CD4-positive, alpha-beta memory T cell (primary cell): ENCODE measurements around the gene PTH1R. TPM values are rescaled to one million over a fixed set of nuclear protein-coding genes. Genes with fewer than 3 reads are reported as not detected.

Experiments used
- CTCF ChIA-PET: fragments of 350-600 bp; sonication (Branson Sonifier 250); formaldehyde crosslinking; loops from one replicate; lab custom pipeline; 2021; ENCODE audit warnings: inconsistent platforms; ENCODE audit not compliant: partially characterized antibody; lab: Charles Lee
- POLR2A ChIA-PET: fragments of 350-600 bp; sonication (Branson Sonifier 250); formaldehyde crosslinking; loops from one replicate; lab custom pipeline; 2021; ENCODE audit not compliant: partially characterized antibody; lab: Charles Lee
- DNase-seq, 5 donors: peaks; one replicate each; pipeline versions ENCODE4 v3.0.0 to v3.0.0-alpha.2; 2020 to 2022; ENCODE audit warnings: mixed read lengths in 1 of 5
- H3K27ac ChIP-seq: one replicate; pipeline ENCODE4 v1.7.0; 2013; ENCODE audit warnings: low read depth, low read length
- H3K27me3 ChIP-seq: 2 replicates; pipeline ENCODE4 v1.7.0; 2013; ENCODE audit warnings: mild to moderate bottlenecking, low read length, moderate library complexity; ENCODE audit not compliant: insufficient read depth
- H3K36me3 ChIP-seq: 2 replicates; pipeline ENCODE4 v1.7.0; 2013; ENCODE audit warnings: mild to moderate bottlenecking, low read length, moderate library complexity; ENCODE audit not compliant: insufficient read depth
- H3K4me1 ChIP-seq: 2 replicates; pipeline ENCODE4 v1.7.0; 2013; ENCODE audit warnings: mild to moderate bottlenecking, low read length, moderate library complexity; ENCODE audit not compliant: insufficient read depth
- H3K4me3 ChIP-seq, 2 donors: one replicate each; pipeline ENCODE4 v1.7.0; 2013; ENCODE audit warnings: low read length in 2 of 2, mild to moderate bottlenecking in 1 of 2
- H3K9me3 ChIP-seq, 2 donors: one replicate each; pipeline ENCODE4 v1.7.0; 2013; ENCODE audit warnings: low read length in 2 of 2, control low read depth in 1 of 2; ENCODE audit not compliant: control insufficient read depth in 1 of 2
- H3K27ac Mint-ChIP-seq, 7 donors: one replicate each; pipeline ENCODE4 v1.8.0; 2020 to 2021; ENCODE audit warnings: mixed read lengths in 7 of 7, mild to moderate bottlenecking in 6 of 7, inconsistent platforms in 3 of 7, moderate library complexity in 3 of 7
- H3K27me3 Mint-ChIP-seq, 2 donors: one replicate each; pipeline ENCODE4 v1.8.0; 2020 to 2021; ENCODE audit warnings: mixed read lengths in 2 of 2
- H3K36me3 Mint-ChIP-seq, 2 donors: one replicate each; pipeline ENCODE4 v1.8.0; 2020 to 2021; ENCODE audit warnings: mixed read lengths in 2 of 2, inconsistent platforms in 1 of 2, mild to moderate bottlenecking in 1 of 2
- H3K4me1 Mint-ChIP-seq, 4 donors: one replicate each; pipeline ENCODE4 v1.8.0; 2020 to 2021; ENCODE audit warnings: mixed read lengths in 4 of 4, mild to moderate bottlenecking in 1 of 4
- H3K4me3 Mint-ChIP-seq, 8 donors: one replicate each; pipeline ENCODE4 v1.8.0; 2020 to 2021; ENCODE audit warnings: mixed read lengths in 8 of 8, mild to moderate bottlenecking in 7 of 8, moderate library complexity in 6 of 8, inconsistent platforms in 3 of 8
- H3K9me3 Mint-ChIP-seq, 8 donors: one replicate each; pipeline ENCODE4 v1.8.0; 2020 to 2021; ENCODE audit warnings: mixed read lengths in 8 of 8, mild to moderate bottlenecking in 5 of 8, inconsistent platforms in 3 of 8, moderate library complexity in 1 of 8
- intact Hi-C: fragments of 100-400 bp; cut with micrococcal nuclease; formaldehyde crosslinking; loops from one replicate; pipeline ENCODE4 v1.15.1; 2023
- polyA plus RNA-seq, 2 donors: library from polyadenylated mRNA; unstranded; fragments of 300-500 nt; fragmentation: Illumina TruSeq; gene quantifications; one replicate each; pipeline ENCODE4 v1.2.3, GENCODE V29; 2021
- total RNA-seq, 2 experiments: library from RNA; stranded (reverse); gene quantifications; one replicate each; pipeline ENCODE4 v1.2.3, GENCODE V29; 2021

The PTH1R gene
- total and polyA plus RNA-seq, 4 experiments from 2014 or later = not detected

DNA sequence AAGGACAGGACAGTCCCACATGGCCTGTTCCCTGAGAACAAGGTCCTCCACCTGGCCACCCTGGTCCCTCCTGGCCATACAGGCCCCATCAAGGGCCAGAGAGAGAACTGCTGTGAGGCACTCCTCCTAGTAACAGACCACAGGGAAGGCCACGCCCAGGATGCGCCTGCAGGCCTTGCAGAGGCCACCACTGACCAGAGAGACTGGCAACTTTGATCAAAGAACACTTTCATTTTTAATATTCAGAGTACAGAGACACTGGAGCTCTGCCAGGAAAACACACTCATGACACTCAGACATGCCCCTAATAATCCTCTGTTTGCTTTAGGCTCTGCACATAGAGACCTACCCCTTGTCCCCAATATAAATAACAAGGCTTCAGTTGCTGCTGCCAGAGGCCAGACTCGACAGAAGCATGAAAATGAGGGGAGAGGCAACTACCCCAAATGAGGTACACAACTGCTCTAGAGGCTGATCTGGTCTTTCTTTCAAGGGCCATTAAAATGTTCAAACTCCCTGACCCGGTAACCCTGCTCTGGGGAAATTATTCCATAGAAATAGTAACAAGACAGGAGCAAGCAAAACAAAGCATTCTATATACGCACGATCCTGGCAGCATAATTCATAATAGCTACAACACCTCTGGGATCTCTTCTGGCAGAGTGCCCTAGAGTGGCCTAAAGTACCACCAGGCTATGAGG, 54.3 kb downstream of the PTH1R start:
- H3K27me3 ChIP-seq = no peaks in the 10 kb centered on the region
- CTCF ChIA-PET = interaction anchor here (1.3 kb wide), 1 partner anchor 11 kb away, joined by 4 read pairs; no protein-coding TSS in a partner anchor
- no peaks in the 10 kb centered on the region for H3K9me3 ChIP-seq
- POLR2A ChIA-PET = interaction anchor here (1.0 to 2.8 kb wide), 3 partner anchors 20 to 62 kb away, joined by 3 to 9 read pairs (median 3); no protein-coding TSS in a partner anchor
- peaks cover 49 to 82% (median 60%) of the 10 kb centered on the region in 4 donors for H3K4me1 Mint-ChIP-seq
- peak overlapping the region in 7 of 8 donors; percentile 12 to 60 (median 30) for H3K4me3 Mint-ChIP-seq
- peak overlapping the region; percentile 7 for H3K27ac ChIP-seq
- no peak overlapping the region for H3K4me3 ChIP-seq
- peaks cover 74% of the 10 kb centered on the region for H3K4me1 ChIP-seq
- DNase-seq = peak in 1 of 5 donors; percentile 39
- peaks cover 8% of the 10 kb centered on the region for H3K36me3 ChIP-seq
- H3K9me3 Mint-ChIP-seq = peaks cover 0 to 7% (median 4%) of the 10 kb centered on the region in 8 donors
- no peaks in the 10 kb centered on the region for H3K27me3 Mint-ChIP-seq
- intact Hi-C loops = no loop called here
- peak overlapping the region; percentile 54 to 88 (median 64) for H3K27ac Mint-ChIP-seq
- H3K36me3 Mint-ChIP-seq = peaks cover 17 to 39% of the 10 kb centered on the region in 2 donors

DNA sequence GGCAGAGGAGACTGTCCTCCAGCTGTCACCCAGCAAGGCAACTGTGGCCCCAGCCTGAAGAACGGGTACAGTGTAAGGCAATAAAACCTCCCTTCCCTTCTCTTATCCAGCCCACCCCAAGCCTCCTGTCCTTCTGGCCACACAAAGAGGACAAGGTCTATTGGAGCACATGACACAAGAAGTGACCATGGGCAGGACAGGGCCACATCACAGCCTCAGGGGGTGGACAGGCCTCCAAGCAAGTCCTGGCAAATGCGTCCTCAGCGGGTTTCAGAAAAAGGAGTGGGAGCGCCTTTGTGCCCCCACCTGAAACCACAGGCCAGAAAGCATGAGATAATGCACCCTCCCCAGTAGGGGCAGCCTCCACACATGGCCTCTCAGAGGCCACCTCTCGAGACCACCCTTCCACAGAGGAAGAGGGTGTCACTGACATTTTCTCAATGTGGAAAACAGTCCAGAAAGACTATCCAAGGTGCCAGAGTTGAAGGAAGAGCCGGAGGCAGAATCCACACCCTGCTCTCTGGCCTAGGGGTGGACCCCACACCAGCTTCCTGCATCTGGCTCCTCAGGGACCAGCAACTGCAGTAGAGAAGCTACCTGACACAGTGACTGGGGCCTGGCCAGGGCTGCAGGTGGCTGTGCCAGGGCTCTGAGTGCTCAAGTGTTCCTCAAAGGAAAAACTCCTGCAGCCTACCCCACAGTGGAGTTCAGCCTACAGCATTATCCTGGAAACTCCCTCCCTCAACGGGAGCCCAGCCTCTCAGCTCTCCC, 55.1 kb downstream of the PTH1R start:
- intact Hi-C loops = no loop called here
- H3K27ac Mint-ChIP-seq = peak overlapping the region; percentile 54 to 88 (median 64)
- peak overlapping the region in 3 of 8 donors; percentile 25 to 60 (median 52) for H3K4me3 Mint-ChIP-seq

DNA sequence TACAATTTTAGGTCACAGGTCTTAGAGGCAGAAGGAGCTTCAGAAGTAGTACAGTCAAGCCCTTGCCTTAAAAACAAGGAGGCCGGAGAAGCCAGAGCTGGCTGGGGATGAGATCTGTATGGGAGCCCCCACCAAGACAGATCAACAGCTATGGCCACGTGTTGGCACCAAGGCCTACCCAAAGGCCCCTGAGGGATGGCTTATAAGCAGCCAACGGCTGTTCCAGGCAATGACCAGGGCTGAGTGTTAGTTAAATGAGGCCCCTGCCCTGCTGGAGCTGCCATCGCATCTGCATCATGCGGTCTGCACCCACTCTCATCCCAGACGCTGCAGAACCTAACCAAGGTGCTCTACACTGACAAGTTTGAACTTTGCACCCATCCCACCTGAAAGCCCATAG, 55.7 kb downstream of the PTH1R start:
- Histone ChIP-seq H3K9me3 (no peaks in the 10 kb centered on the region), H3K27me3 (no peaks in the 10 kb centered on the region), H3K4me1 (peaks cover 59% of the 10 kb centered on the region), H3K4me3 (no peak overlapping the region), H3K36me3 (peaks cover 19% of the 10 kb centered on the region), H3K27ac (no peak overlapping the region)
- intact Hi-C loops = no loop called here
- Mint-ChIP-seq H3K36me3 (peaks cover 24 to 39% of the 10 kb centered on the region in 2 donors), H3K4me1 (peaks cover 40 to 68% (median 49%) of the 10 kb centered on the region in 4 donors), H3K9me3 (peaks cover 0 to 6% (median 4%) of the 10 kb centered on the region in 8 donors), H3K4me3 (no peak overlapping the region), H3K27ac (peak overlapping the region in 5 of 7 donors; percentile 43 to 78 (median 66)), H3K27me3 (no peaks in the 10 kb centered on the region)
- DNase-seq = no peak
- CTCF ChIA-PET = interaction anchor here (0.9 to 1.6 kb wide), 2 partner anchors 14 to 65 kb away, joined by 3 to 7 read pairs; no protein-coding TSS in a partner anchor
- POLR2A ChIA-PET = interaction anchor here (2.8 kb wide), 1 partner anchor 15 kb away, joined by 17 read pairs; no protein-coding TSS in a partner anchor

More for the DNA sequence above, 55.1 kb downstream of the PTH1R start:
- Histone ChIP-seq H3K36me3 (peaks cover 13% of the 10 kb centered on the region), H3K4me3 (no peak overlapping the region), H3K4me1 (peaks cover 66% of the 10 kb centered on the region), H3K27me3 (no peaks in the 10 kb centered on the region), H3K27ac (peak overlapping the region; percentile 7), H3K9me3 (no peaks in the 10 kb centered on the region)
- ChIA-PET CTCF (interaction anchor here (0.9 to 1.6 kb wide), 2 partner anchors 15 to 66 kb away, joined by 3 to 7 read pairs; no protein-coding TSS in a partner anchor), POLR2A (interaction anchor here (1.0 to 2.8 kb wide), 2 partner anchors 15 to 21 kb away, joined by 3 to 17 read pairs; no protein-coding TSS in a partner anchor)
- no peak for DNase-seq
- Mint-ChIP-seq H3K27me3 (no peaks in the 10 kb centered on the region), H3K36me3 (peaks cover 20 to 34% of the 10 kb centered on the region in 2 donors), H3K4me1 (peaks cover 41 to 74% (median 52%) of the 10 kb centered on the region in 4 donors), H3K9me3 (peaks cover 0 to 7% (median 4%) of the 10 kb centered on the region in 8 donors)

DNA sequence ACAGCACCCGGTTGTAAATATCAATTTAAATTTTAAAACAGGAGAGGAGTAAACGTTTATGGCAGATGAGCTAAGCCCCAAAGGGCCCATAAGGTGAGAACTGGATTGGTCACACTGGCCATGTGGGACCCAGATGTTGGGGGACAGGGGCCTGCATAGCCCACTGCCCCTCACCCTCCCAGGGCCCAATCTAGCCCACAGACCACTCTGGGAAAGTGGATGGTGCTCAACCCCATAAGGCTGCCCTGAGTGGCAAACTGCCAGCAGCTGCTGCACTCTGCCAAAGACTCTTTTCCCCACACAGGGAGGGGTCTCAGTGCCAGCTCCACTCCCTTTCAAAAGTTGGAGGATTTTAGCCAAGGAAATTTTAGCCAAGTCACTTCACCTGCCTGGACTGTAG, 56.6 kb downstream of the PTH1R start:
- peak overlapping the region in 5 of 7 donors; percentile 9 to 85 (median 19) for H3K27ac Mint-ChIP-seq
- CTCF ChIA-PET = interaction anchor here (1.6 to 2.0 kb wide), 2 partner anchors 13 to 64 kb away, joined by 7 read pairs; no protein-coding TSS in a partner anchor
- DNase-seq = no peak
- peaks cover 20 to 37% of the 10 kb centered on the region in 2 donors for H3K36me3 Mint-ChIP-seq
- H3K36me3 ChIP-seq = peaks cover 28% of the 10 kb centered on the region
- peaks cover 38 to 63% (median 46%) of the 10 kb centered on the region in 4 donors for H3K4me1 Mint-ChIP-seq
- H3K27ac ChIP-seq = no peak overlapping the region
- POLR2A ChIA-PET = interaction anchor here (0.6 to 2.8 kb wide), 4 partner anchors 14 to 415 kb away, joined by 3 to 17 read pairs (median 3); no protein-coding TSS in a partner anchor
- no peaks in the 10 kb centered on the region for H3K9me3 ChIP-seq
- H3K27me3 Mint-ChIP-seq = no peaks in the 10 kb centered on the region
- H3K4me3 Mint-ChIP-seq = no peak overlapping the region
- intact Hi-C loops = no loop called here
- peaks cover 51% of the 10 kb centered on the region for H3K4me1 ChIP-seq
- H3K9me3 Mint-ChIP-seq = peaks cover 0 to 2% (median 0%) of the 10 kb centered on the region in 8 donors
- H3K27me3 ChIP-seq = no peaks in the 10 kb centered on the region
- no peak overlapping the region for H3K4me3 ChIP-seq

DNA sequence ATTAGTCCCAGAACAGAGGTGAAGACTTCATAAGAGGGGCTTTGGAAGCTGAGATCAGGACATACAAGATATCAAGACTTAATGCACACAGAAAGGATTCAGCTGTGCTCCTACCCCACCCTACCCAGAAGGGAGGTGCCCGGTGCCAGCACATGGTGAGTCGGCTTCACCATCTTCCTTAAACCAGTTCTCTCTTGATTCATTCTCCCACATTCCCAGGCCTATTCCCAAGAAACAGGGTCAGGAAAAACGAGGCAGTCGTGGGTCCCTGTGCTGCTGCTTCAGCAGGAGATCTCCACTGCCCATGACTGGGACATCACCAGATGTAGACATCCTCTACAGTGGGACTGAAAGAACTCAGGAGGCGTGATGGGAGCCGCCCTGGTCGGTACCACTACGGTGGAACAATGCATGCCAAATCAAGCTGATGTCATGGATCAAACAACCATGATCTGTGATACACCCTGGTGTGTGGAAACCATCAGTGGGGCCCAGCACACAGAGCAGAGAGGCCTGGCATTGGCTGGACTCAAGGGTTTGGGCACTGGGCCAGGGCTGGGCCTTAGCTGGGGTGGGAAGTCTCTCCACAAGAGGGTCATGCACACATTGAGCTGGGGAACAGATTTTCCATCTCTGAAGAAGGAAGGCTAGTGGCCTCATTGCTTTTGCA, 57.1 kb downstream of the PTH1R start:
- Histone ChIP-seq H3K27ac (no peak overlapping the region), H3K4me3 (no peak overlapping the region), H3K4me1 (peaks cover 46% of the 10 kb centered on the region), H3K36me3 (peaks cover 33% of the 10 kb centered on the region), H3K9me3 (no peaks in the 10 kb centered on the region), H3K27me3 (no peaks in the 10 kb centered on the region)
- H3K9me3 Mint-ChIP-seq = peaks cover 0 to 2% (median 0%) of the 10 kb centered on the region in 8 donors
- DNase-seq = no peak
- H3K36me3 Mint-ChIP-seq = peaks cover 17 to 42% of the 10 kb centered on the region in 2 donors
- H3K4me1 Mint-ChIP-seq = peaks cover 38 to 64% (median 46%) of the 10 kb centered on the region in 4 donors
- no peak overlapping the region for H3K4me3 Mint-ChIP-seq
- ChIA-PET CTCF (interaction anchor here (1.2 to 2.0 kb wide), 3 partner anchors 13 to 64 kb away, joined by 3 to 7 read pairs (median 7); no protein-coding TSS in a partner anchor), POLR2A (interaction anchor here (0.6 to 2.8 kb wide), 6 partner anchors 13 to 414 kb away, joined by 3 to 17 read pairs (median 4); partner anchors contain the start of gene NBEAL2)
- no peaks in the 10 kb centered on the region for H3K27me3 Mint-ChIP-seq
- intact Hi-C loops = no loop called here
- peak overlapping the region in 5 of 7 donors; percentile 15 to 85 (median 29) for H3K27ac Mint-ChIP-seq

DNA sequence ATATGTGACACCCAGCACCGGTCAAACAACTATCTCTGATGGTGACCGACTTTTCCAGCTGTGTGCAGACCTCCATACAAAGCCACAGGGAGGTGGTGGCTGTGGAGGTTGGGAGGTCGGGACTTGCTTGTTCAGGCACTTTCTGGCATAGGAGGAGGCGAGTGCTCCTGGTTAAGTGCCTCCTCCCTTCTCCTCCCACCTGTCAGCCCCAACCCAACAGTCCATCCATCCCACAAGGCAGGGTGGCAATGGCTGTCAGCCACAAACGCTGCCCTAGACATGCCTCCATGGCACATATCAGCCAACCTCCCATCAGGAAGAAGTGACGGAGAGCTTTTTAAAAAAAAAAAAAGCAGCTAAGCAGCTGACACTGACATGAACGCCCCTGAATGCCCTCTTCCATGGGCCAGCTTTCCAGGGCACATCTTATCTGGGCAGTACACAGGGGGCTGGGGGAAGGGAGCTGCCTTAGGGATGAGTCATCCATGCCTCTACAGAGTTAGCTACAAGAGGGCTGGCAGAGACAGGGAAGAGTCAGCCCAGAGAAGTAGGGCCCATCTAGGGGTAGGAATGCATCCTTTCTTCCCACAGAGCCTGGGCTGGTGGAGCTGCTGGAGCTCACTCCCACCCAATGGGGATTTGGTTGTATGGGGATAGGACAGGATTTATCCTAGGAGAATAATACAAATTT, 57.8 kb downstream of the PTH1R start:
- no peak for DNase-seq
- H3K9me3 ChIP-seq = no peaks in the 10 kb centered on the region
- H3K27me3 ChIP-seq = no peaks in the 10 kb centered on the region
- peaks cover 40% of the 10 kb centered on the region for H3K4me1 ChIP-seq
- POLR2A ChIA-PET = interaction anchor here (0.6 to 2.8 kb wide), 5 partner anchors 13 to 284 kb away, joined by 3 to 17 read pairs (median 5); partner anchors contain the start of gene NBEAL2
- H3K27ac Mint-ChIP-seq = peak overlapping the region in 4 of 7 donors; percentile 25 to 59 (median 45)
- no peak overlapping the region for H3K4me3 Mint-ChIP-seq
- H3K27ac ChIP-seq = no peak overlapping the region
- peaks cover 40% of the 10 kb centered on the region for H3K36me3 ChIP-seq
- H3K4me3 ChIP-seq = no peak overlapping the region
- peaks cover 0 to 2% (median 0%) of the 10 kb centered on the region in 8 donors for H3K9me3 Mint-ChIP-seq
- H3K27me3 Mint-ChIP-seq = no peaks in the 10 kb centered on the region
- intact Hi-C loops = no loop called here
- peaks cover 39 to 68% (median 47%) of the 10 kb centered on the region in 4 donors for H3K4me1 Mint-ChIP-seq
- peaks cover 22 to 49% of the 10 kb centered on the region in 2 donors for H3K36me3 Mint-ChIP-seq
- CTCF ChIA-PET = interaction anchor here (1.0 to 2.0 kb wide), 5 partner anchors 12 to 69 kb away, joined by 3 to 7 read pairs (median 3); no protein-coding TSS in a partner anchor
